Gastrocnemius medialis (tissue), 4 donors: Measurements from ENCODE around the gene TSSC4. TPM values are rescaled to one million over a fixed set of nuclear protein-coding genes. Genes with fewer than 3 reads are reported as not detected.

Experiments used
- ATAC-seq, 2 donors: fragments of 150-250 bp; one replicate each; pipeline ENCODE4 v1.9.1; 2016
- DNase-seq, 2 donors: peaks; one replicate each; pipeline ENCODE4 v3.0.0-alpha.2; 2019
- H3K27ac ChIP-seq, 4 donors: fragments of 200-600 bp; sonication (generic); 1 replicate in 1 of 4; 2 replicates in 3 of 4; pipeline ENCODE4 v1.5.1; 2016 to 2018; ENCODE audit warnings: mild to moderate bottlenecking in 2 of 4, moderate library complexity in 1 of 4
- H3K27me3 ChIP-seq, 3 donors: fragments of 200-600 bp; sonication (generic) in 2 of 3; 1 replicate in 1 of 3; 2 replicates in 2 of 3; pipeline versions ENCODE4 v1.5.1 to v1.6.0; 2016 to 2019; ENCODE audit warnings: mild to moderate bottlenecking in 1 of 3, moderate library complexity in 1 of 3
- H3K36me3 ChIP-seq, 2 donors: fragments of 200-600 bp; sonication (generic) in 1 of 2; one replicate each; pipeline ENCODE4 v1.5.1; 2017 to 2018
- H3K4me1 ChIP-seq, 2 donors: fragments of 200-600 bp; sonication (generic) in 1 of 2; one replicate each; pipeline ENCODE4 v1.5.1; 2016 to 2017; ENCODE audit warnings: mild to moderate bottlenecking in 2 of 2
- H3K4me3 ChIP-seq, 4 donors: fragments of 200-600 bp; sonication (generic) in 3 of 4; 1 replicate in 1 of 4; 2 replicates in 3 of 4; pipeline ENCODE4 v1.5.1; 2016 to 2019; ENCODE audit warnings: mild to moderate bottlenecking in 2 of 4
- H3K9me3 ChIP-seq, 3 donors: fragments of 200-600 bp; sonication (generic) in 2 of 3; 1 replicate in 1 of 3; 2 replicates in 2 of 3; pipeline ENCODE4 v1.5.1; 2016 to 2019
- POLR2A ChIP-seq, 2 donors: fragments of 450-650 bp; IDR thresholded peaks; one replicate each; pipeline ENCODE4 v1.6.1; 2017; ENCODE audit warnings: antibody characterized with exemption in 2 of 2, mild to moderate bottlenecking in 2 of 2, moderate library complexity in 2 of 2
- in situ Hi-C, 4 donors: fragments of 200-750 bp; cut with MboI; loops; one replicate each; pipeline versions ENCODE4 v1.15.0 to v1.8.0; 2017; ENCODE audit warnings: low sequenced_read_pairs in 4 of 4
- intact Hi-C: fragments of 100-400 bp; cut with DNase I; formaldehyde crosslinking; loops from one replicate; pipeline ENCODE4 v1.15.1; 2023; ENCODE audit warnings: low total_unique reads
- total RNA-seq, 4 donors: library from RNA; depleted of rRNA; stranded (reverse); fragments of >200 nt; gene quantifications; one replicate each; pipeline versions ENCODE4 v1.1.0 to v1.2.3, GENCODE V29; 2016
- TF ChIP-seq, protein P1 (sequence below), 5 experiments: fragments of 450-650 bp in 3 of 5; fragments of 200-600 bp in 2 of 5; sonication (generic) in 2 of 5; IDR thresholded peaks in 4 of 5; conservative IDR thresholded peaks in 1 of 5; 1 replicate in 4 of 5; 2 replicates in 1 of 5; pipeline ENCODE4 v1.5.1; 2016 to 2019; ENCODE audit warnings: antibody characterized with exemption in 5 of 5, mild to moderate bottlenecking in 3 of 5, moderate library complexity in 3 of 5

Gene TSSC4
- total RNA-seq, 4 donors from 2014 or later, result 53.4 to 92.5 (median 76.8) TPM

DNA sequence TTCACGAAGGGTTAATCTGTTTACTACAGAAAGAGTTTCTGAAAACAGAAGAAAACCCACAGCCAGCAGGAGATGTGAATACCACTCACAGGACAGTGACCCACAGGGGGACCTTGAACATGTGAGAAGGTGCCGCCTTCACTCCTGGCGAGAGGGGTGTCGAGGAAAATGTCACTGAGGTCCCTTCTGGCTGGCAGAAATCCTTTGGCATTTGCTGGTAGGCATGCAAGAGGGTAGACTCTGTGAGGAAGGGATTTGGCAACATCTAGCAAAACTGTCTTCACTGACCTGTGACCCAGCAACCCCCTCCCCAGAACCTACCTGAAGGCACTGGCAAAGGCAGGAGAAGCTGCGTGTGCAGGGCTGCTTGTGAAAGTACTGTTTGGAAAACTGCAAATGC is 52.9 kb downstream of the TSSC4 start:
- H3K9me3 ChIP-seq, result no peaks in the 10 kb centered on the region
- ATAC-seq (no peak), DNase-seq (no peak)
- TF ChIP-seq, protein P1, sequence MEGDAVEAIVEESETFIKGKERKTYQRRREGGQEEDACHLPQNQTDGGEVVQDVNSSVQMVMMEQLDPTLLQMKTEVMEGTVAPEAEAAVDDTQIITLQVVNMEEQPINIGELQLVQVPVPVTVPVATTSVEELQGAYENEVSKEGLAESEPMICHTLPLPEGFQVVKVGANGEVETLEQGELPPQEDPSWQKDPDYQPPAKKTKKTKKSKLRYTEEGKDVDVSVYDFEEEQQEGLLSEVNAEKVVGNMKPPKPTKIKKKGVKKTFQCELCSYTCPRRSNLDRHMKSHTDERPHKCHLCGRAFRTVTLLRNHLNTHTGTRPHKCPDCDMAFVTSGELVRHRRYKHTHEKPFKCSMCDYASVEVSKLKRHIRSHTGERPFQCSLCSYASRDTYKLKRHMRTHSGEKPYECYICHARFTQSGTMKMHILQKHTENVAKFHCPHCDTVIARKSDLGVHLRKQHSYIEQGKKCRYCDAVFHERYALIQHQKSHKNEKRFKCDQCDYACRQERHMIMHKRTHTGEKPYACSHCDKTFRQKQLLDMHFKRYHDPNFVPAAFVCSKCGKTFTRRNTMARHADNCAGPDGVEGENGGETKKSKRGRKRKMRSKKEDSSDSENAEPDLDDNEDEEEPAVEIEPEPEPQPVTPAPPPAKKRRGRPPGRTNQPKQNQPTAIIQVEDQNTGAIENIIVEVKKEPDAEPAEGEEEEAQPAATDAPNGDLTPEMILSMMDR (IDR thresholded peaks at IDR 0.05 in 4 of 5, conservative IDR thresholded peaks at IDR 0.05 in 1 of 5), result no peak
- no peak for TF ChIP-seq POLR2A (IDR thresholded peaks at IDR 0.05)
- H3K4me3 ChIP-seq, result no peak overlapping the region
- in situ Hi-C loops, result no loop called here
- no peaks in the 10 kb centered on the region for H3K4me1 ChIP-seq
- H3K27ac ChIP-seq, result no peak overlapping the region
- peaks cover 0 to 29% (median 11%) of the 10 kb centered on the region in 3 donors for H3K27me3 ChIP-seq
- intact Hi-C loops, result no loop called here
- no peaks in the 10 kb centered on the region for H3K36me3 ChIP-seq

Other genes starting within 250 kb of the TSSC4 start
- not detected for gene INS, start 239.5 kb upstream of the TSSC4 start, total RNA-seq
- not detected for gene TH, start 228.9 kb upstream of the TSSC4 start, total RNA-seq
- not detected for gene ASCL2, start 130.2 kb upstream of the TSSC4 start, total RNA-seq
- under 1 TPM in 1 of 4 donors, not detected in 3; 0.10 TPM for gene C11orf21, start 98.8 kb upstream of the TSSC4 start, total RNA-seq
- gene TSPAN32, start 98.7 kb upstream of the TSSC4 start, total RNA-seq, result not detected
- 10 to 100 TPM; 54.5 to 87.0 (median 66.8) TPM for gene CD81, start 23.4 kb upstream of the TSSC4 start, total RNA-seq
- gene TRPM5, start 43.8 kb downstream of the TSSC4 start, total RNA-seq, result not detected
- gene KCNQ1, start 44.3 kb downstream of the TSSC4 start, total RNA-seq, result under 1 TPM; 0.15 to 1.00 (median 0.67) TPM